Stimulated activated CD8-positive, alpha-beta memory T cell treated with anti-CD3 and anti-CD28 coated beads, Interleukin-12 subunit alpha, Interleukin-12 subunit beta, amount 100 ng/mL, for 1 hour (primary cell): ENCODE data around the gene CREB3L4.
"Not testable (repeated sequence)": the region's sequence is repeated elsewhere in the genome, so short reads cannot be mapped to it uniquely, and the experiment has no call there.

Experiments
- DNase-seq: peaks from one replicate; pipeline ENCODE4 v3.0.0-alpha.2; 2020; ENCODE audit warnings: low read depth

The CREB3L4 gene

DNA sequence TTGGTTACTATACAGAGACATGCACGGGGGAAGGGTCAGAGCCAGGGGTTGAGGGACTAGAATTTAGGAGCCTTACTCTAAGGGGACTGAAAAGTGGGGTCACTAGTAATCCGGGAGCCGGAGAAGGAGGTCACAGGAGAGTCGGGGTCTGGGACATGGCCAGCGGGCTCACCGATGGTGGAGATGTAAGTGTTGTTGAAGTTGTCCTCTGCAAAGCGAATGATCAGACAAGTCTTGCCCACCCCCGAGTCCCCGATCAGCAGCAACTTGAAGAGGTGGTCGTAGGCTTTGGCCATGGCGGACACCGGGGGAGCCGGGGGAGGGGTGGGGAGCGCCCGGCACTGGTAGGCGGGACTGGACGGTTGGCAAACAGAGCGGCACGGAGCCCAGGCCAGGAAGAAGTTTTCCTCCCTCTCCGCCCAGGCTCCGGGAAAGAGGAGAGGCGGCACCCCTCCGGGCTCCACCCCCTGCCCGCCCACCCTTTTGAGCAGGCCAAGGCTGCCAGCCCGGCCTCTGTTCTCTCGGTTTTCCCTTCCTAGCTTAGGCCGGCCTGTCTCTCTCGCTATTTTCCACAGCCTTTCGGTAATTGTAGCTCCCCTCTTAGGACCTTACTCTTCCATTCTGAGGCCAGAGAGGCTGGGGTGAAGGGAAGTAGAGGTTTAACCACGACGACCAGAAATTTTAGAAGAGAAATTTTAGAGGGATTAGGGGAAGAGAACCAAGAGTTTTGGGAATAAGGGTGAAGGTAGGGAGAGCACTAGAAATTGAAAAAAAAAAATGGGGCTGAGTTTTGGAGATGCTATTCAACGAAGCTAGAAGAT is 18.4 kb downstream of the CREB3L4 start, which contains the start of gene RAB13:
TSS of gene RAB13 (minus strand) at position 399 of the 821 bp plus-strand sequence. CDS start at position 296, 103 bp downstream.
- no peak for DNase-seq

DNA sequence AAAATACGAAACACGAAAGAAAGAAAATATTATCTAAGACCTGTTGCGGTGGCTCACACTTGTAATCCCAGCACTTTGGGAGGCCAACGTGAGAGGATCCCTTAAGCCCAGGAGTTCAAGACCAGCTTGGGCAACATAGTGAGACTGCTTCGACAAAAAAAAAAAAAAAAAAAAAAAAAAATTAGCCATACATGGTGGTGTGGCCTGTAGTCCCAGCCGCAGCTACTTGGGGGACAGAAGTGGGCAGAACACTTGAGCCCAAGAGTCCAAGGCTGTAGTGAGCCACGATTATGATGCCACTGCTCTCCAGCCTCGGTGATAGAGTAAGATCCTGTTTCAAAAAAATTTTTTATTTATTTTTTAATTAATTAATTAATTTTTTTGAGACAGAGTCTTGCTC is 19.9 kb downstream of the CREB3L4 start:
- no peak for DNase-seq

- peak; percentile 82 for DNase-seq
These were observed 22.9 kb downstream of the CREB3L4 start, which contains the start of gene RPS27 for GRCh38 chr1:153990468-153991150. TSS of gene RPS27 (plus strand) at chr1:153990762. CDS start at chr1:153990797, 35 bp downstream.

DNA sequence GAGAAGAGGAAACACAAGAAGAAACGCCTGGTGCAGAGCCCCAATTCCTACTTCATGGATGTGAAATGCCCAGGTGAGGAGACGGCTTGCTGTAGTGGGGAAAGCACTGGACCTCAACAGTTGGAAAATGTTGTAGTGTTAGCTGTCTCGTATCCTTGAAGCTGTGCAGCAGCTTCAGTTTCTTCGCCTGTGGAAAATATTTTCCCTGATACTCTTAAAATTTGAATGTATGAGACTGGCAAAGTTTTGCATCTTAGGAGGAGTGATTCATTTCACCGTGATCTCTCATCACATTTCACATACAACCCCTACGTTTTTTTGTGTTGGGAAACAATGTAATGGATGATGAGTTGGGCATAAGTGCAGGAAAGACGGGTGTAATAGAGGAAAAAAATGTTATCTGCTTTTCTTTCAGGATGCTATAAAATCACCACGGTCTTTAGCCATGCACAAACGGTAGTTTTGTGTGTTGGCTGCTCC is 23.5 kb downstream of the CREB3L4 start:
- no peak for DNase-seq

DNA sequence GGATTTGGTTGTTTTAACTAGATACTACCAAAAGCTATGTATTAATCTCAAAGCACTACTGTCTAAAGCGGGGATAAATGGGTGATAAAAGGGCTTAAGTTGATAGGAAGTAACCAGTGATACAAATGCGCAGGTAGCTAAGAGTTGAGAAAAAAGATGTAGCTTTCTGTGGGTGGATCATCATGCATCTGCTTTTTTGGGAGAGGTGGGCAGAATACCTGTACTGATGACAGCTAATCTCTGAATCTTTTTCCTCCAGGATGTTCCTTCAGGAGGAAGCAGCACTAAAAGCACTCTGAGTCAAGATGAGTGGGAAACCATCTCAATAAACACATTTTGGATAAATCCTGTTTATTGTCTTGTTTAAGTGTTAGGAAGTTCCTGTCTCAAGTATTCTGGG is 24.1 kb downstream of the CREB3L4 start:
- DNase-seq: no peak

DNA sequence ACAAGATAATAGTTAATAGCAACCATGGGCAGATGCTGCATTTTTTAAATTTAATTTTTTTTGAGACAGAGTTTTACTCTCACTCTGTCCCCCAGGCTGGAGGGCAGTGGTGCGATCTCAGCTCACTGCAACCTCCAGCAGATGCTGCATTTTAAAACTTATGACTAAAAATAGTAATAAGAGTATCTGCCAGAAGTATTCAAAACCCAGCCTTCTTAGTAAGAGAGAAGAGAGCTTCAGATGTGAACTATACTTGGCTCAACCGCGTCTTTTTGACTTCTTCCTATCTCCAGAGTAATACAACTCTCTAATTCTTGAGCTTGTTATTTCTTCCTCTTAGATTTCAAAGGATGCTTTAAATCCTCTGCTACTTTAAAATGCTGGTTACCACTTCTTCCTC is 27.5 kb downstream of the CREB3L4 start:
- no peak for DNase-seq

GRCh38 chr1:153995640-153996039 is 27.9 kb downstream of the CREB3L4 start:
- DNase-seq: no peak

DNA sequence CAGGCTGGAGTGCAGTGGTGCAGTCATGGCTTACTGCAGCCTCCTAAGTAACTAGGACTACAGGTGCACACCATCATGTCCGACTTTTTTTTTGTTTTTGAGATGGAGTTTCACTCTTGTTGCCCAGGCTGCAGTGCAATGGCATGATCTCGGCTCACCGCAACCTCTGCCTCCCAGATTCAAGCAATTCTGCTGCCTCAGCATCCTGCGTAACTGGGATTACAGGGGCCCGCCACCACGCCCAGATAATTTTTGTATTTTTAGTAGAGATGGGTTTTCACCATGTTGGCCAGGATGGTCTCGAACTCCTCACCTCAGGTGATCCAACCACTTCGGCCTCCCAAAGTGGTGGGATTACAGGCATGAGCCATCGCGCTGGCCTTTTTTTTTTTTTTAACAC is 29.2 kb downstream of the CREB3L4 start:
- not testable (repeated sequence) for DNase-seq

GRCh38 chr1:154000420-154000819 is 32.7 kb downstream of the CREB3L4 start:
- no peak for DNase-seq

GRCh38 chr1:154006136-154006535 is 38.4 kb downstream of the CREB3L4 start:
- no peak for DNase-seq

DNA sequence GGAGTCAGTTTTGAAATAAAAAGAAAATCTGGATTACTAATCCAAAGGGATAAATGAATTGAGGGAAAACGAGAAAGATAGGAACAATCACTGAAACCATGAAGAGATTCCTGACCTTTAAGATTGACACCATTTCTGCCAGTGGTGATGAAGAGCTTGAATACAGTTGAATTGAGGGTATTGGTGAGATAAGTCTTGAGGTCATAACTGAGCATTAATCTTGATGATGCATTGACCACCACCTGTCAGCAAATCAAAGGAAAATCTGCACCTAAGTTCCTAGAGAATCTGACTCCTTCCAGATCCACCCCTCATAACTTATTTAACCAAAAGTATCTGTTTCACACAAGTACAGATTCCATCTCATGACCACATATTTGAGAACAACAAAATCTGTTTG is 44.4 kb downstream of the CREB3L4 start:
- no peak for DNase-seq

DNA sequence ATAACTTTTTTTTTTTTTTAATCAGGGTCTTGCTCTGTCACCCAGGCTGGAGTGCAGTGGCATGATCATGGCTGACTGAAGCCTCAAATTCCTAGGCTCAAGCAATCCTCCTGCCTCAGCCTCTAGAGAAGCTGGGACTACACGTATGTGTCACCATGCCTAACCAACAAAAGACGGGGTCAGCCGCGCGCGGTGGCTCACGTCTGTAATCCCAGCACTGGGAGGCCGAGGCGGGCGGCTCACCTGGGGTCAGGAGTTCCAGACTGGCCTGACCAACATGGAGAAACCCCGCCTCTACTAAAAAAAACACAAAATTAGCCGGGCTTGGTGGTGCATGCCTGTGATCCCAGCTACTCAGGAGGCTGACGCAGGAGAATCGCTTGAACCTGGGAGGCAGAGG is 44.8 kb downstream of the CREB3L4 start:
- DNase-seq: not testable (repeated sequence)

DNA sequence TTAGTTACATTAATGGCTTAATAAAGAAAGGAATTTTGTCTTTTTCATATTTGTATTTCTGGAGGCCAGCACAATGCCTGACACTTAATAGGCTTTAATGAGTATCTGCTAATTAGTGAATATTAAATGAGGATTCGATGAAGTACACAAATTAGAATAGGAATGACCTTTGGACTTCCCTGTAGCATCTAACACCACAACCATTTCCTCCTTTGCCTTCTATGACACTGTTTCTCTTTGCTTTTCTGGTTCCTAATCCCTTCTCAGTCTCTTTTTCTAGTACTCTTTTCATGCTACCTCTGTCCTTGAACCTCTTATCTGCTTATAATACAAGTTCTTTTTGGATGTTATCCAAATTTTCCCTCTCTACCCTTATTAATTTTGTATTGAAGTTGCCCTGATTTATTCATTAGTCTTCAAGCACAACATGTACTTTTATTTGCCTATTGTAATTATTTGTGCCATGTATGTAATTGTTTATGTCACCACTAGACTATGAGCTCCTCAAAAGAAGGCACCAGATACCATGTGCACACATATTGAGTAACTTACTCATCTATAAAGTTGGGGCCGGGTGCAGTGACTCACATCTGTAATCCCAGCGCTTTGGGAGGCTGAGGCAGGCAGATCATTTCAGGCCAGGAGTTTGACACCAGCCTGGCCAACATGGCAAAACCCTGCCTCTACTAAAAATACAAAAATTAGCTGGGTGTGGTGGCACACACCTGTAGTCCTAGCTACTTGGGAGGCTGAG is 46.6 kb downstream of the CREB3L4 start:
- no peak for DNase-seq

DNA sequence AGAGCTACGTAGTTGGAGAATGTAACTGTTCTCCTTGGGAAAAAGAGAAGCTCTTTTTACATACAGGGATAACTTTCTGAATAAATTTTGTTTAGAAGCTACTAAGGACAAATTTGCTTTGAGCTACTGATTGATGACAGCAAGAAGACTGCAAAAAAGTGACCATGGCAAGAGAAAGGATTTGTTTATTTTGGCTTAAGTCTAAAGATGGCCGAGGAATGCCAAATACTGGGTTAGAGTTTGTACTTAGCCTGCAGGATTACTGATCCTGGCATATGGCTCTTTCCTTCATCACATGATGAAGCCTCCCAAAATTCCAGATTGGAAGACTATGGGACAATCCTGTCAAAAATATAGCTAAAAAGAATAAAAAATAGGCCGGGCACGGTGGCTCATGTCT is 51.6 kb downstream of the CREB3L4 start:
- no peak for DNase-seq

DNA sequence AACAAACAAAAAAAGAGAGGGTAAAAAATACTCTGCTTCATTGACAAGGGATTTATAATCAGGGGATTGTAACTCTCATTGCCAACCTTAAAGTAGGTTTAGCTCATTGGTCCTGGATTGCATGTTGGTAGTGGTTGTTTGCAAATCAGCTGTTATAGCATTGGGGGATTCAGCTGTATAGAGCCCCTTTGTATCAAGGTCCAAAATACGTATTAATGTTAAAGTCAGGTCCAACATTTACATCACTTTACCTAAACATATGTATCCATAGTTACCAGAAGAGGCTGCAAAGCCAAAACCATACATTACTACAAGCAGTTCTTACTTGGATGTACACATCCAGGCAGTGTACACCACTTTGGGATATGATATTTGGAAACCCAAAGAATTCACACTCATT is 52.2 kb downstream of the CREB3L4 start:
- DNase-seq: no peak
